HG03095 (cell line): Measurements from ENCODE around the gene ANKIB1.
"Not testable (repeated sequence)": the region's sequence is repeated elsewhere in the genome, so short reads cannot be mapped to it uniquely, and the experiment has no call there.

Source experiments
- ATAC-seq: cut with Tn5 transposase; IDR thresholded peaks from one replicate; pipeline ENCODE4 v1.9.1; 2021; ENCODE audit warnings: moderate library complexity; ENCODE audit not compliant: unreplicated experiment

Gene ANKIB1

GRCh38 chr7:92325173-92325572 is 79.4 kb downstream of the ANKIB1 start:
- ATAC-seq, result no peak

DNA sequence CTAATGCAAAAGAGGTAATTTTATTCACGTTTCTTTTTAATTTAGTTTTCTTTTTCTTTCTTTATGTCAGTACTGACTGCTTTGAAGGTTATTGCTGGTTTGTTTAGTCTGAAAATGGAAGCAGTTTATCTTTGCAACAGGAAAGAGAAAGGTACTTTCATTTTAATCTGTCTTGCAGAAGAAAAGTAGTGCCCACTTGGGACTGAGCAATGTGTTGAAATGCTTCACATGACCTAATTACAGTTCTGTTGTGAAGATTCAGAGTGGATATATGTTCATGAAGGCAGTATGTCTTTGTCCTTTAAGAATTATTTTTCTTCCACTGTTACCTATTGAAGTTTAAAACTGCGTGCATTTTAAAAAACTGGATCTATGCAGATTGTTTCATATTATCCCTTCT is 80.1 kb downstream of the ANKIB1 start:
- no peak for ATAC-seq

GRCh38 chr7:92330835-92331438 is 85.2 kb downstream of the ANKIB1 start:
- ATAC-seq, result no peak

DNA sequence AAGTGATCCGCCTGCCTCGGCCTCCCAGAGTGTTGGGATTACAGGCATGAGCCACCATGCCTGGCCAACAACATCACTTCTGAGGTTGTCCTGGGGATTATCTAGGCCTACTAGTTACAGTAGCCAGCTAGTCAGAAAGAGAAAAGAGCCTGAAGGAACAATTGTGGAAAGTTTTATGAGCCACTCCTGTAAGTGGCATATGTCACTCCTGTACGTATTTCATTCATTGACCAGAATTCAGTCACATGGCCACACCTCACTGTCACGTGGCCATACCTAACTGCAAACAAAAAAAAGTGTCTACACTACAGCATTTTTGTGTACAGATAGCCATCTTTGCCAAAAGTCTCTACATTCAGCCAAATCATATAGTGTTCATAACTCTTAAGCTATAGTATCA is 85.7 kb downstream of the ANKIB1 start:
- no peak for ATAC-seq

GRCh38 chr7:92332782-92333181 is 87.0 kb downstream of the ANKIB1 start:
- ATAC-seq, result no peak

- ATAC-seq, result no peak
Observed at GRCh38 chr7:92333866-92334265, 88.1 kb downstream of the ANKIB1 start.

DNA sequence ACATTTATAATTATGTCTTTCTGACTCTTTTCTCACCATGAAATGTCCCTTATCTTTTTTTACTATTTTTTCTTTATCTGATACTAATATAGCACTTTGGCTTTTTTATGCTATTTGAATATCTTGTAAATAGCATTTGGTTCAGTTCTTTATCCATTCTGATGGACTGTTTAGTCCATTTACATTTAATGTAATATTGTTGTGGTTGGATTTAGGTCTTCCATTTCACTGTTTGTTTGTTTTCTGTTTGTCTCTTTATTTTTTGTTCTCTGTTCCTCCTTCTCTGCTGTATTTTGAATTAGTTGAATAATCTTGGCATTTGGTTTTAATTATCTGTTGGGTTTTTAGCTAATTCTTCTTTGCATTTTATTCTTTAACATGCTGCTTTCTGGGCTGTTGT is 89.8 kb downstream of the ANKIB1 start:
- ATAC-seq, result no peak

DNA sequence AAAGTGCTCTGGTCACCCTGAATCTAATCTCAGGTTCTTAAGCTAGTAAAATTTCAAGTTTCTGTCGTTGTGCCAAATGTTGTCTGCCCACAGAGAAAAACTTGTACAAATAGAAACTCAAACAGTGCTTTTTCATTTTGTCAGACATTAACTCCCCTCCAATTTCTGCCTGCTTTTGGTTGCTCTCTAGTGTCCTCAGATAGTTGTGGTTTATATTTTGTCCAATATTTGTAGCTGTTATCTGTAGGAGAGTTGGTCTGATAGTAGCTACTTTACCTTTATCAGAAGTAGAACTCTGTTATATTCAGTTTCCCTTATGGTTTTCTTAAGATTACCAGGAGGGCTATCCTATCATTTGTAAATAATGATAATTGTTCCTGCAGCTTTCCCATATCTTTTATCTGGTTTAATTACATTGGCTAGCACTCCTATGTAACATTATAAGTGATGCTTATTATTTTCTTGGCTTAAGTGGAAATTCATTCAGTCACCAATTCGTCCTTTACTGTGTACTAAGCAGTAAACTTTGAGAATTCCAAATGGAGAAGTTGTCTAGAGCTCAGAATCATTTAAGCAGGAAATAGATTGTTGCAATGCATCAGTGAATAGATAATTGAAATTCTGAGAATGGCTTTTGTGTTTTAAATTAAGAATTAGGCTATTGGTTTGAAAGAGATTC is 91.0 kb downstream of the ANKIB1 start:
- no peak for ATAC-seq

DNA sequence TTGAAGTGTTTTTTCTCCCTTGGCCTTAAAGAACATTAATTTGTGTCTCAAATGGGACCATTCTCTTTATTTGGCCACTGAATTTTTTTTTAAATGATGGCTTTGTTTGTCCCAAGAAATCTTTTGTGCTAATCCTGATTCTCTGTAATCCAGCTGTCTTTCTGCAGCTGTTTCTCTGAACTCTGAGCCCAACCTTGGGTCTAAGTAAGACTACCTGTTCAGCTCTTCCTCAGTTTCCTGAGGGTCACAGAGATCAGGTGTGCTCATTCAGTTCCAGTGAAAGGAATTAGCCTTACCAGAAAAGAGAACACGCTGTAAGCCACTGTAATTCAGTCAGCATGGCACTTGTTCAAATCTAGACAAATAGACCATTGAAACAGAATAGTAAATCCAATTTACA is 94.2 kb downstream of the ANKIB1 start:
- ATAC-seq, result no peak

DNA sequence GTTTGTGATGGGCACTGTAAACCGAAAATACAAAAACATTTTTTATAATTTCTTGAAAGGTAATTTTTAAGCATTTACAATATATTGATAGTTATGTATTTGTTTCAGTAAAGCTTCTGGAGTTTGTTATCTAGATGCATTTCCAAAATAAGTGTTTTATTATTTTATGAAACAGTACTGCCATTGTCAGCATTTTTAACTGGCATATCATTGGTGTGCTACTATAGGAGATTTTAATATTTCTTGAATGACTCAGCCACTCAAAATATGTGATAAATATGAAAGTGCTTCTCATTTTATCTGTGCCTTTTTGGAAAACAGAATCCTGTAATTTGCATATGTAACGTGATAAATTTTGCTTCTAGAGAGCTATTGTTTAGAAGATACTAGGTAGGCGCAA is 97.9 kb downstream of the ANKIB1 start:
- ATAC-seq, result no peak

DNA sequence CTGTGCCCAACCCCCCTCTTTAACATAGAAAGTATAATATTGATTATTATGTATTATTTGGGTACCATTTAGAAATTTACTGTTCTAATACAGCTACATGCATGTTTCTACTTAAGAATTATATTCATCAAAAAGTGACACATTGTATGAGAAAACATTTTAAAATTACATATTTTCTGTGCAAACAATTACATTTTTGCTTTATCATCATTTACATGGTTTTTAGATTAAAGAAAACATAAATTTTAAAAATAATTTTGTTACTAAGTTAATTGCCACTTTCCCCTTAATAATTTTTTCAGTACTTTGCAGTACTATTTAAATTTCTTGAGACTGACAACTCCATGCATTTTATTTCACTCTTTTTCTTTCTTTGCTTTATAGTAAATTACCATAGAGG is 106.2 kb downstream of the ANKIB1 start:
- ATAC-seq, result no peak

DNA sequence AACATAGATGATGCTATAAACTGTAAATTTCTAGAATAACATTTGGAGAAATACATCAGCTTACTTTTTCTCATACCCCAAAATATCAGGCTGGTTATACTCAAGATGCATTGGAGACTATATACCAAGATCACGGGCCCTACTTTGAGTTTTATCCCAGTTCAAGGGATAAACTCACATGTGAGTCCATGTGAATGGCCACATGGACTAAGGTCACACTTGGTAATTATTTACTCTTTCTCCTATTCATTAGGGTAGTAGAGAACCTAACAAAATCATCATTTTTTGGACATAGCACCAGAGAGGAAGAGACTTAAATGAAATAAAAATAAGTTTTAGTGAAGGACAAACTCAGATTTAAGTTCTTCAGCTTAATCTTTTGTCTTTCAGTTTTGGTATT is 108.4 kb downstream of the ANKIB1 start:
- no peak for ATAC-seq

- ATAC-seq, result no peak
Observed at GRCh38 chr7:92356406-92356805, 110.6 kb downstream of the ANKIB1 start.

GRCh38 chr7:92357260-92357659 is 111.5 kb downstream of the ANKIB1 start:
- no peak for ATAC-seq

GRCh38 chr7:92359179-92359578 is 113.4 kb downstream of the ANKIB1 start:
- ATAC-seq, result not testable (repeated sequence)

GRCh38 chr7:92359801-92360200 is 114.0 kb downstream of the ANKIB1 start:
- ATAC-seq, result no peak

DNA sequence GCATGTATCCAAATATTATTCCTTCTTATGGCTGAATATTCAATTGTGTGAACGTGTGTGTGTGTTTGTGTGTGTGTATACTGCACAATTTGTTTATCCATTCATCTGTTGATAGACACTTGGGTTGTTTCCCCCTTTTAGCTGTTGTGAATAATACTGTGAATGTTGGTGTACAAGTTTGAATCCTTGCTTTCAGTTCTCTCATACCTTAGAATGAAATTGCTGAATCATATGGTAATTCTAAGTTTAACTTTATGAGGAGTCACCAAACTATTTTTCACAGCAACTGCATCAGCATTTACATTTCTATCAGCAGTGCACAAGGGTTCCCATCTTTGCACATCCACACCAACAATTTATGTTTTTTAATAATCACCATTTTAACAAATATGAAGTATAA is 114.6 kb downstream of the ANKIB1 start:
- no peak for ATAC-seq

DNA sequence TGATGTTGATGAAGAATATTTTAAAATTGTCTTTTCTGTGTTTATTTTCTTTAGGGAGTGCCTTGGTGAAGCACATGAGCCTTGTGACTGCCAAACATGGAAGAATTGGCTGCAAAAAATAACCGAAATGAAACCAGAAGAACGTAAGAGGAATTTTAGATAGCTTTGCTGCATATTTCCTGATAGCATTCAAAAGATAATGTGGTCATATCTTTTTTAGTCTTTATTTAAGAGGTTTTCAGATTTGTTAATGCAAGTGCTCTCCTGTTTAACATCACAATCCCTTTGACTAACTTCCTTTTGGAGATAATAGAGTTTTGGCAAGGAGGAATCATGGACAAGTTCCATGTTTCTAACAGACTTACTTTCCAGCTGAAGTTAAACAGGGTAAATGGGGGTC is 116.4 kb downstream of the ANKIB1 start:
- ATAC-seq, result no peak

DNA sequence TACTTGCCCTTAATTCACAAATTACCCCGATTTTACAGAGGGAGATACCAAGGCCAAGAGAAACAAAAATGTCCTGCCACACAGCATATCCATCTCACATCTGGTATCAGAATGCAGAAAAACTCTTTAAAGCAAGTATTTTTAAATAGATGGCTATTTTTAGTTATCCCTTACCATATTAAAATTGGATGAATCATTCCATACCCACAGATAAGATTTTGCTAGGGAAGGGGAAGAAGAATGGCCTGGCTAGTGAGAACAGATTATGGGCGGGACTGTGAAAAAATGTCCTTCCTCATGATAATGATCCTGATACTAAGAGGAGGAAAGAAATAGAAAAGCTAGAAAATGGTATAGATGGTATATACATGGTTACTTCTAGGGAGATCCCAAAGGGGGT is 121.0 kb downstream of the ANKIB1 start:
- ATAC-seq, result no peak

- ATAC-seq, result no peak
Observed at GRCh38 chr7:92368741-92369140, 123.0 kb downstream of the ANKIB1 start.

- ATAC-seq, result no peak
Observed at GRCh38 chr7:92375013-92375412, 129.2 kb downstream of the ANKIB1 start.

GRCh38 chr7:92391071-92391470 is 145.3 kb downstream of the ANKIB1 start:
- no peak for ATAC-seq

DNA sequence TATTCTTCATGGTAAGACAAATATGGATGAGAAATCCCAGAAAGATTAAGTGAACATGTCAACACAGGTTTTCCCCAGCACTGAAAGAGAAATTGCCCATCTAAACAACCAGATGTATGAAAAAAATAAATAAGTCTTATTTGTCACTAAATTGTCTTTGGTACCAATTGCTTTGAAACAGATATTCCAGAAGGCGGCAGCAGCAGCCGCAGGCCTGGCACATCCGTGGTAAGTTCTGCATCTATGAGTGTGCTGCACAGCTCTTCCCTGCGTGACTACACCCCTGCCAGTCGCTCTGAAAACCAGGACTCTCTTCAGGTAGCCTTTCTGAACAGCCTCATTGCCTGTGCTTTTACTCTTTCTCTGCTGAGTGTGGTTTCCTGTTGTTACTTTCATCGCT is 151.8 kb downstream of the ANKIB1 start:
- ATAC-seq, result no peak
